Stomach (tissue), 4 donors: ENCODE data around the gene HDHD2.
"Not testable (repeated sequence)": the region's sequence is repeated elsewhere in the genome, so short reads cannot be mapped to it uniquely, and the experiment has no call there.

Source experiments
- CTCF ChIP-seq, 7 experiments: fragments of 450-650 bp in 4 of 7; fragments of 200-600 bp in 3 of 7; sonication (generic) in 3 of 7; IDR thresholded peaks; one replicate each; pipeline ENCODE4 v1.5.1; 2016 to 2019; ENCODE audit warnings: antibody characterized with exemption in 7 of 7, control low read depth in 2 of 7, mild to moderate bottlenecking in 1 of 7
- POLR2A ChIP-seq, 4 donors: fragments of 450-650 bp; IDR thresholded peaks; one replicate each; pipeline ENCODE4 v1.6.1; 2016; ENCODE audit warnings: antibody characterized with exemption in 4 of 4, control low read depth in 2 of 4, mild to moderate bottlenecking in 1 of 4, moderate library complexity in 1 of 4

GRCh38 chr18:47195961-47196360 is 45.7 kb upstream of the HDHD2 start:
- TF ChIP-seq CTCF, POLR2A (IDR thresholded peaks at IDR 0.05): not testable (repeated sequence)
